ENCODE results near the gene RAB11FIP4. TPM values are rescaled to one million over a fixed set of nuclear protein-coding genes. Genes with fewer than 3 reads are reported as not detected.

The RAB11FIP4 gene
- total and polyA plus RNA-seq, 2 of the 8 experiments (the other 6 are each of a cell fraction or from before 2014, with no cell fraction given), result 21.7 to 53.2 TPM

GRCh38 chr17:31427684-31428083 lies 36.2 kb downstream of the RAB11FIP4 start:
- DNase-seq (ENCODE audit: low read depth in 1 of 2, low spot score in 2 of 2), result no peak
- Histone ChIP-seq H4K5ac (ENCODE audit: insufficient read length, low read depth, low read length) (no peak overlapping the region), H3K14ac (ENCODE audit: insufficient read length) (no peak overlapping the region), H4K8ac (ENCODE audit: extremely low read depth, insufficient read depth, low read length) (no peak overlapping the region), H3K9me3 (ENCODE audit: insufficient read depth in 2 of 2, low read depth in 1 of 2, low read length in 1 of 2) (no peaks in the 10 kb centered on the region), H2AFZ (ENCODE audit: low read length) (no peak overlapping the region), H3K9ac (replicated peaks in 1 of 4; ENCODE audit: extremely low read depth in 1 of 4, low read depth in 3 of 4, low read length in 3 of 4) (no peak overlapping the region), H2BK120ac (replicated peaks; ENCODE audit: low read depth, low read length) (no peak overlapping the region), H4K91ac (replicated peaks; ENCODE audit: insufficient read length, low read length) (no peak overlapping the region), H3K56ac (replicated peaks; ENCODE audit: insufficient read length, low read depth, low read length) (no peak overlapping the region), H3K23ac (ENCODE audit: insufficient read length) (no peak overlapping the region), H2AK5ac (ENCODE audit: low read depth, low read length) (no peak overlapping the region), H3K36me3 (ENCODE audit: control insufficient read depth in 2 of 4, insufficient read depth in 4 of 4, low read length in 3 of 4) (no peaks in the 10 kb centered on the region), H3K4me3 (ENCODE audit: extremely low read depth in 1 of 4, insufficient read depth in 2 of 4, low read depth in 3 of 4, low read length in 4 of 4) (no peak overlapping the region), H3K23me2 (ENCODE audit: low read depth, low read length) (no peaks in the 10 kb centered on the region), H3K4ac (replicated peaks; ENCODE audit: insufficient read length, low read depth, low read length) (no peak overlapping the region), H2BK20ac (ENCODE audit: low read length) (no peak overlapping the region), H3K4me2 (ENCODE audit: insufficient read depth in 1 of 2, low read depth in 2 of 2, low read length in 2 of 2) (no peak overlapping the region), H3K79me2 (ENCODE audit: control insufficient read depth in 1 of 2, insufficient read depth in 2 of 2, low read length in 2 of 2) (no peaks in the 10 kb centered on the region), H3K18ac (ENCODE audit: extremely low read depth, low read length) (no peak overlapping the region), H2BK5ac (ENCODE audit: low read depth, low read length) (no peak overlapping the region), H2BK15ac (ENCODE audit: low read length) (no peak overlapping the region), H3K27me3 (replicated peaks in 1 of 4; ENCODE audit: control insufficient read depth in 3 of 4, extremely low read depth in 1 of 4, insufficient read depth in 3 of 4, low read length in 3 of 4) (no peaks in the 10 kb centered on the region), H2BK12ac (ENCODE audit: low read depth, low read length) (no peak overlapping the region), H3K79me1 (ENCODE audit: low read depth, low read length) (no peaks in the 10 kb centered on the region), H4K20me1 (replicated peaks in 1 of 2; ENCODE audit: control insufficient read depth in 1 of 2, insufficient read depth in 2 of 2, low read length in 2 of 2) (no peaks in the 10 kb centered on the region), H3K27ac (ENCODE audit: low read depth, low read length) (no peak overlapping the region), H3K4me1 (replicated peaks in 1 of 4; ENCODE audit: control insufficient read depth in 3 of 4, insufficient read depth in 4 of 4, low read length in 3 of 4) (peaks cover 3 to 16% (median 11%) of the 10 kb centered on the region in 4 experiments)
- ChIA-PET CTCF (ENCODE audit: partially characterized antibody) (interaction anchor here (0.6 to 2.3 kb wide), 4 partner anchors 10 to 97 kb away, joined by 4 to 9 read pairs (median 6); no protein-coding TSS in a partner anchor), POLR2A (ENCODE audit: partially characterized antibody) (interaction anchor here (0.7 kb wide), 1 partner anchor 14 kb away, joined by 3 read pairs; no protein-coding TSS in a partner anchor)
- FAIRE-seq, result no peak
- TF ChIP-seq BACH1 (IDR thresholded peaks at IDR 0.05; ENCODE audit: low read length) (no peak), RAD21 (IDR thresholded peaks at IDR 0.05 in 1 of 2, conservative IDR thresholded peaks at IDR 0.05 in 1 of 2; ENCODE audit: low read depth in 2 of 2, low read length in 2 of 2) (no peak), JUND (IDR thresholded peaks at IDR 0.05; ENCODE audit: low read length) (no peak), SP4 (IDR thresholded peaks at IDR 0.05; ENCODE audit: low read length) (no peak), TBP (IDR thresholded peaks at IDR 0.05; ENCODE audit: low read depth, low read length) (no peak), JUN (IDR thresholded peaks at IDR 0.05; ENCODE audit: low read depth, low read length) (no peak), SUZ12 (IDR thresholded peaks at IDR 0.05; ENCODE audit: low read length) (no peak), POLR2A (IDR thresholded peaks at IDR 0.05; ENCODE audit: control extremely low read depth in 1 of 2, low read depth in 2 of 2, low read length in 2 of 2) (no peak)
- WGBS, 2 experiments (ENCODE audit: extremely low coverage in 1 of 2, insufficient coverage in 1 of 2, insufficient read length in 1 of 2, insufficient replicate concordance in 2 of 2, low coverage in 1 of 2, low lambda C conversion rate in 2 of 2, missing lambda C conversion rate in 1 of 2), result 88% methylated on average over 4 of the region's 4 CpGs; no CpG with 5 or more reads in 1 of the 2 experiments
